OCI-LY7 (cell line): ENCODE results near the gene METAP1D. TPM values are rescaled to one million over a fixed set of nuclear protein-coding genes. Genes with fewer than 3 reads are reported as not detected.
"Not testable (repeated sequence)": the region's sequence is repeated elsewhere in the genome, so short reads cannot be mapped to it uniquely, and the experiment has no call there.

Source experiments
- BruUV-seq: library from RNA; stranded (reverse); fragments of 400-500 nt; replicated peaks from 2 replicates; lab custom pipeline; 2021; lab: Mats Ljungman, UMichigan
- CTCF ChIA-PET: fragments of 300-600 bp; sonication (Branson Sonifier 250); formaldehyde crosslinking; loops from one replicate; lab custom pipeline; 2022; ENCODE audit warnings: antibody characterized with exemption; ENCODE audit not compliant: unreplicated experiment; lab: Charles Lee
- POLR2A ChIA-PET: fragments of 300-600 bp; sonication (Branson Sonifier 250); formaldehyde crosslinking; loops from one replicate; lab custom pipeline; 2022; ENCODE audit warnings: antibody characterized with exemption; lab: Charles Lee
- DNase-seq: peaks from one replicate; pipeline ENCODE4 v3.0.0-alpha.2; 2015; ENCODE audit warnings: low spot score
- H2AFZ ChIP-seq: fragments of 200-600 bp; sonication (generic), shearing (Covaris generic); 2 replicates; pipeline ENCODE4 v1.6.1; 2014; ENCODE audit warnings: mild to moderate bottlenecking, antibody characterized with exemption, low read length, moderate library complexity
- H3K27ac ChIP-seq: fragments of 200-600 bp; sonication (generic); 2 replicates; pipeline ENCODE4 v1.5.1; 2014; ENCODE audit warnings: mixed run types, low read depth, mild to moderate bottlenecking, moderate library complexity, low read length, inconsistent platforms; ENCODE audit not compliant: poor library complexity, severe bottlenecking
- H3K36me3 ChIP-seq: fragments of 200-600 bp; sonication (generic); 2 replicates; pipeline ENCODE4 v1.6.1; 2014; ENCODE audit warnings: mild to moderate bottlenecking, antibody characterized with exemption, low read length, moderate library complexity, mixed read lengths; ENCODE audit not compliant: insufficient read depth
- H3K4me1 ChIP-seq: fragments of 200-600 bp; sonication (generic); 2 replicates; pipeline ENCODE4 v1.5.1; 2014; ENCODE audit warnings: mild to moderate bottlenecking, low read length; ENCODE audit not compliant: insufficient read depth, poor library complexity, severe bottlenecking
- H3K4me2 ChIP-seq: fragments of 200-600 bp; sonication (generic); 2 replicates; pipeline ENCODE4 v1.6.1; 2014; ENCODE audit warnings: mild to moderate bottlenecking, low read length
- H3K4me3 ChIP-seq: fragments of 200-600 bp; sonication (generic); 2 replicates; pipeline ENCODE4 v1.5.1; 2014; ENCODE audit warnings: mild to moderate bottlenecking, low read depth, low read length; ENCODE audit not compliant: poor library complexity, severe bottlenecking
- H3K79me2 ChIP-seq: fragments of 200-600 bp; sonication (generic); 2 replicates; pipeline ENCODE4 v1.6.1; 2016; ENCODE audit warnings: low read depth, mild to moderate bottlenecking, low read length, moderate library complexity, mixed read lengths; ENCODE audit not compliant: insufficient read depth
- H3K9me2 ChIP-seq: fragments of 200-600 bp; sonication (generic); 2 replicates; pipeline ENCODE4 v1.6.1; 2016; ENCODE audit warnings: mild to moderate bottlenecking, low read length, mixed read lengths; ENCODE audit not compliant: insufficient read depth
- H3K9me3 ChIP-seq: fragments of 200-600 bp; sonication (generic); 2 replicates; pipeline ENCODE4 v1.6.1; 2014; ENCODE audit warnings: mild to moderate bottlenecking, mixed run types, low read length, mixed read lengths
- H4K20me1 ChIP-seq: fragments of 200-600 bp; sonication (generic); 2 replicates; pipeline ENCODE4 v1.6.1; 2014; ENCODE audit warnings: mild to moderate bottlenecking, antibody characterized with exemption, low read length, moderate library complexity, mixed read lengths; ENCODE audit not compliant: insufficient read depth
- CTCF ChIP-seq: fragments of 200-600 bp; sonication (generic); conservative IDR thresholded peaks from 2 replicates; pipeline ENCODE4 v1.5.1; 2014; ENCODE audit warnings: mild to moderate bottlenecking, antibody characterized with exemption, low read length, moderate library complexity, mixed read lengths
- EZH2phosphoT487 ChIP-seq: fragments of 200-600 bp; sonication (generic); IDR thresholded peaks from 2 replicates; pipeline ENCODE4 v1.6.1; 2018; ENCODE audit warnings: low read depth, borderline replicate concordance, mild to moderate bottlenecking, mixed run types, antibody characterized with exemption, low read length, moderate library complexity, mixed read lengths
- intact Hi-C: fragments of 100-400 bp; cut with micrococcal nuclease; formaldehyde crosslinking; loops from one replicate; pipeline ENCODE4 v1.10.0; 2022; ENCODE audit not compliant: unreplicated experiment
- total RNA-seq, 2 experiments: library from RNA; depleted of rRNA in 1 of 2; stranded (reverse); fragments of >200 nt in 1 of 2; shearing (Covaris generic) in 1 of 2; gene quantifications; 2 replicates each; pipeline ENCODE4 v1.2.3, GENCODE V29; 2014 to 2022

Gene METAP1D
- total RNA-seq, 2 experiments from 2014 or later: 11.0 to 11.8 TPM

GRCh38 chr2:172058660-172059059 lies 58.9 kb downstream of the METAP1D start:
- DNase-seq: no peak
- no peaks in the 10 kb centered on the region for H3K36me3 ChIP-seq
- no peak overlapping the region for H2AFZ ChIP-seq
- no peaks in the 10 kb centered on the region for H3K79me2 ChIP-seq
- no peak overlapping the region for H3K27ac ChIP-seq
- H3K4me2 ChIP-seq: no peak overlapping the region
- BruUV-seq: no TSS peak
- ChIA-PET CTCF (no interaction called here), POLR2A (interaction anchor here (0.6 kb wide), 1 partner anchor 1235 kb away, joined by 3 read pairs; no protein-coding TSS in a partner anchor)
- intact Hi-C loops: no loop called here
- no peaks in the 10 kb centered on the region for H4K20me1 ChIP-seq
- H3K4me1 ChIP-seq: no peaks in the 10 kb centered on the region
- H3K9me3 ChIP-seq: no peaks in the 10 kb centered on the region
- TF ChIP-seq CTCF: no peak
- no peak for TF ChIP-seq EZH2phosphoT487
- H3K4me3 ChIP-seq: no peak overlapping the region
- no peaks in the 10 kb centered on the region for H3K9me2 ChIP-seq

GRCh38 chr2:172060118-172060517 lies 60.4 kb downstream of the METAP1D start:
- H4K20me1 ChIP-seq, DNase-seq, BruUV-seq, H3K4me3 ChIP-seq, H3K79me2 ChIP-seq, H3K9me2 ChIP-seq, H3K4me1 ChIP-seq, CTCF ChIA-PET, H3K36me3 ChIP-seq, H3K4me2 ChIP-seq, H2AFZ ChIP-seq, intact Hi-C loops, H3K9me3 ChIP-seq, H3K27ac ChIP-seq: not testable (repeated sequence)
- POLR2A ChIA-PET: interaction anchor here (0.7 to 2.3 kb wide), 2 partner anchors 9 to 356 kb away, joined by 4 to 7 read pairs; no protein-coding TSS in a partner anchor

- intact Hi-C loops: no loop called here
- no peaks in the 10 kb centered on the region for H3K9me2 ChIP-seq
- H4K20me1 ChIP-seq: no peaks in the 10 kb centered on the region
- H3K79me2 ChIP-seq: no peaks in the 10 kb centered on the region
- no peaks in the 10 kb centered on the region for H3K9me3 ChIP-seq
- no peak overlapping the region for H2AFZ ChIP-seq
- H3K27ac ChIP-seq: no peak overlapping the region
- no peak overlapping the region for H3K4me2 ChIP-seq
- H3K4me1 ChIP-seq: no peaks in the 10 kb centered on the region
- POLR2A ChIA-PET: interaction anchor here (0.6 to 1.4 kb wide), 4 partner anchors 10 to 169 kb away, joined by 3 to 5 read pairs (median 3); partner anchors contain the start of gene SLC25A12
- CTCF ChIA-PET: no interaction called here
- H3K4me3 ChIP-seq: no peak overlapping the region
- TF ChIP-seq EZH2phosphoT487 (no peak), CTCF (no peak)
- no peak for DNase-seq
- no TSS peak for BruUV-seq
- H3K36me3 ChIP-seq: no peaks in the 10 kb centered on the region
Observed at GRCh38 chr2:172062402-172063004, 62.8 kb downstream of the METAP1D start.
